HG03354 (cell line): ENCODE results near the gene ZNF511.

ENCODE experiments used
- ATAC-seq: cut with Tn5 transposase; IDR thresholded peaks from one replicate; pipeline ENCODE4 v1.9.1; 2021; ENCODE audit warnings: mild to moderate bottlenecking; ENCODE audit not compliant: unreplicated experiment, poor library complexity, severe bottlenecking

Gene ZNF511

DNA sequence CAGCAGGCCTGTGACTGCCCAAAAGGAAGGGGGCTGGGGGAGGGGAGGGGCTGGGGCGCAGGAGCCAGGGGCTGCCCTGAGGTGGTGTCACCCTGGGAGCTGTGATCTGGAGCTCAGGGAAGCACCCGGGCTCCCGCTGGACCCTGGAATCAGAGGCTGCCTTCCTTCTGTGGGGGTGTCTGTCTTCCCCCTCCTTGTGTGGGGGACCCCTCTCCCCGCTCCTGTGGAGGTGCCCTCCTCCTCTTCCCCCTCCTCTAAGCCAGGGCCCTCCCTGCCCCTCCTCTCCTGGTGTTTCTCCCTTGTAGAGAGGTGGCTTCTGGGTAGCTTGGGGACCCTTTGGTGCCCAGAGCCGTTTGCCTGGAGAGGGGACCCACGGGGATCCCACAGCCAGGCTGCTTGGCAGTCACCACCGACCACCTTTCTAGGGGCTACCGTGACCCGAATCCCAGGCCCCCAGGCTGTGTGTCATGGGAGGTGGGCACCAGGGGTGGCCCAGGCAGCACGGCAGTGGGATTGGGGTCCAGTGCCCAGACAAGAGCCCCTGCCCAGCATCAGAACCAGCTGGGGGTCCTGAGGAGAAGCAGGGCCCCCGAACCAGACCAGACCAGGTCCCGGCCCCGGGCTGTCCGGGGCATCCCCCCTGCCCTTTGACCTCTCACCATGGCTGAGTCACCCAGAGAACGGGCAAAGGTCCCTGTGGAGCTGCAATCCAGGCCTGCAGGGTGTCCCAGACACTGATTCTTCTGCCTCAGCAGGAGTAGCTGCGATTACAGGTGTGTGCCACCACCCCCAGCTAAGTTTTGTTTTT is 39.2 kb downstream of the ZNF511 start:
- no peak for ATAC-seq

DNA sequence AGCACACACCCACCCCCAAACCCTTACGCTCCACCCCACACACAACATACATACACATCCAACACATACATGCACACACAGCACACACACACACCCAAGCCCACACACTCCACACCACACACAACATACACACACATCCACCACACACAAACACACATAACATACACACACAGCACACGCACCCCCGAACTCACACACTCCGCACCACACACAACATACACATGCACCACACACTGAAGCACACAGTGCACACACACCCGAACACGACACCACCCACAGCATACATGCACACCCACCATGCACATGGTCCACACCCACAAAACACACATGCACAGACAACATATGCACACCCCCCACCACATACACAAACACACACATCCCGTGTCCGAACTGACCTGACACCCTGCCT is 40.5 kb downstream of the ZNF511 start:
- no peak for ATAC-seq

DNA sequence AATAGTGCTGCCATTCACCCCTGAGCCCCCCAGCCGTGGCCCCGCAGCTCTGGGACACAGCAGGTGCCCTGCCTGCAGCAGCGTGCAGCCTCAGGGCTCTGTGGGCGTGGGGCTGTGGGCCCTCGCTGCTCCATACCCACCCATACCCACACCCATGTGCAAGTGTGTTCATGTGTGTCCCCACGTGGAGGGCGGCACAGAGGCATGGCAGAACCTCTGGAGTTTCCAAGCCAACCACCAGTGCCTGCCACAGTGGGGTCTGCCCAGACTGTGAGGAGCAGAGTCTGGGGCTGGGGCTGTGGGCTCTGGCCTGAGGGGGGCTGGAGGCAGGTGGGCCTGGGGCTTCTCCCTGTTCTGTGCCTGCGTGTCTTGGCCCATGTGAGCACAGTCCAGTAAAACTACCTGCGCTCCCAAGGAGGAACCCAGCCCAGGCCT is 40.9 kb downstream of the ZNF511 start:
- ATAC-seq = no peak

DNA sequence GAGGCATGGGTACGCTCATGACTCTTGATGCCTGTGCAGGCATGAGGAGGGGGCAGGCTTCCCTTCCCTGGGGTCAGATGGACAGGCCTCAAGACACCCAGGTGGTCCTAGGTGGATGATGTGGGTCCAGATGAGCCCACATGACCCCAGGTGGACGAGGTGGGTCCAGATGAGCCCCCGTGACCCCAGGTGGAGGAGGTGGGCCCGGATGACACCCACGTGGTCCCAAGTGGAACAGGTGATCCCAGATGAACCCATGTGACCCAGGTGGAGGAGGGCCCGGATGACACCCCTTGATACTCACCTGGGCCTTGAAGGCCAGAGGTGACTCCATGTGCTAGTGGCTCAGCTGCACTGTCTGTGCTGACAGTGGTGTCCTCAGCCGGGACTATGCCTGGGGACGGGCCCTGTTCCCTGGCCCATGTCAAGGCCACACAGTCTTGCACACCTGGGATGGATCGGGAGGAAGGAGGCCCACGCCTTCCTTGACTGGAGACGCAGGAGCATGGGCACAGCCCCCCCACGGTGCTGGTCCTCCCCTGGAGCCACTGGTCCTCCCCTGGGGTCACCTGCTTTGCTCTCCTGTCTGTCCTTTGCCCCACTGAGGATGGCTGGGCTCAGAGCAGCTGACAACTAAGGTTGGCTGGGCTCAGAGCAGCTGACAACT is 41.7 kb downstream of the ZNF511 start:
- no peak for ATAC-seq

DNA sequence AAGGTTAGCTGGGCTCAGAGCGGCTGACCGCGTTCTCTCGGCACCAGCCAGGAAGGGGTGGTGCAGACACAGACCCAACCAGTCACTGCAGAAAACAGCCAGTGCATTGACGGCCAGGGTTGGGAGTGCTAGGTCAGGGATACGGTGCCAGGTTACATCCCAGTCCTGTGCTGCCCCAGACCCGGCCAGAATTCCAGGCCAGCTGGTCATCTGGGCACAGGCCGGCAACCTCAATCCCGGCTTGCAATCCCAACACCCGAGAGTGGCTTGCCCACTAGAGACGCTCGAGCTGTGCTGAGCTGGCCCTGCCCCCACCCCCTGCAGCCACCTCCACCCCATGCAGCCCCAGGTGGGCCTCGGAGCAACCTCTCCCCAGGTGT is 42.2 kb downstream of the ZNF511 start:
- no peak for ATAC-seq

DNA sequence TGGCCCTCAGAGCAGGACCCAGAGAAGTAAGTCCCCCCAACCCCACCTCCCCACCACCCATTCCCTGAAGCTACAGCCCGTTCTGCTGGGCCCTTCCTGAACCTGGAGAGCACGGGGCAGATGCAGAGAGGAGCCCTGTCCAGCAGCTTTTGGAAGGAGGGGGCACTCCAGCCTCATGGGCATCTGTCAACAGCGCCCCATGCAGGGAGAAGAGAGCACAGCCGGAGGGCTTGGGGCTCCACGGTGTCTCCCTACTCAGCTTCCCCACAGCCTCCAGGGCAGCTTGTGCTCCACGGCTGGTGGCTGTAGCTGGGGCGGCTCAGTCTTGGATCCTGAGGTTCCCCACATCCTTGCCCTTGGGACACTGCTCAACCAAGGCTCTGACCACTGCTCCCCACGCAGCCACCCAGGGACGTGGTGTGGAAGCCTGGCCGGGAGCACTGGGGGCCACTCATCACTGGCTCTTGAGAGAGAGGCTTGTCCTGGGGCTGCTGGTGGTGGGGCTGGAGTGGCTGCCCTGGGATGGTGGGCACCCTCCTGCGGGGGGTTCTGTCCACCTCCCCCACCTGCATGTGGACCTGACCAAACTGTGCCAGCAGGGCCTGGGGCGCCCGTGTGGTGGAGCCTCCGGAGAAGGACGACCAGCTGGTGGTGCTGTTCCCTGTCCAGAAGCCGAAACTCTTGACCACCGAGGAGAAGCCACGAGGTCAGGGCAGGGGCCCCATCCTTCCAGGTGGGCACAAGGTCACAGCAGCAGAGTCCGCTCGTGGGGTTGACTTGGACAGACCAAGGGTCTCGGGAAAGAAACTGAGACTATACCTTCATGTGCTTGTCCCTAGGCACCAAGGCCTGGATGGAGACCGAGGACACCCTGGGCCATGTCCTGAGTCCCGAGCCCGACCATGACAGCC is 42.9 kb downstream of the ZNF511 start:
- no peak for ATAC-seq

DNA sequence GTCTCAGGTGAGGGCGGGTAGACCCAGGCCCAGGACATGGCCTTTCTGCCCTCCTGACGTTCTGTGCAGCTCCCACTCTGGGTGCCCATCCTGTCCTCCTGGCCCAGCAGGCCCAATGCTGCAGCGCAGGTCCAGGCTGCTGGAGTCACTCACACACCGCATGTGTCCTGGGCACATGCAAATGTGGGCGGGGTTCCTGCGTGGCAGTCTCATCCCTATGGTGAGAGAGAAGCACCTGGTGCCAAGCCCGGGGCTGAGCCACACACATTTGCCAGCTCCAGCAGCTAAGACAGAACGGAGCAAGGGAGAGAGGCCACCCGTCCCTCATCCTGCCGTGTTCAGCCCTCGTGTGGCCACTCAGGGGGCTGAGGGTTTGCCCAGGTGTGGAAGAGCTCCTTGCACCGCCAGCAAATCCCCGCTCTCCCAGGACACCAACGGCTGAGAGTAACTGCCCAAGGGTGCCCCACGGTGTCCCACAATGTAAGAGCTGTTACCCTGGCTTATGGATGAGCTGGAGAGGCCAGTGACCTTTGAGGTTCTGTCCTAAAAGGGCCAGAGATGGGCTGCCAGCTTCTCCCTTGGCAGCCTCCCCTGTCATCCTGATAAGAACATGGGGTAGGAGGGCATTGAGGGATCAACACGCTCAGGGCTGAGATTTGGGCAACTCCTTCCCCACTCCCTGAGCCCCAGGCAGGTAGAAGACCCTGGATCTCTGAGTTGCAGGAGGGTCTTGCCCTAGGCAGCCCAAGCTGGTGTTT is 44.7 kb downstream of the ZNF511 start:
- ATAC-seq = no peak

DNA sequence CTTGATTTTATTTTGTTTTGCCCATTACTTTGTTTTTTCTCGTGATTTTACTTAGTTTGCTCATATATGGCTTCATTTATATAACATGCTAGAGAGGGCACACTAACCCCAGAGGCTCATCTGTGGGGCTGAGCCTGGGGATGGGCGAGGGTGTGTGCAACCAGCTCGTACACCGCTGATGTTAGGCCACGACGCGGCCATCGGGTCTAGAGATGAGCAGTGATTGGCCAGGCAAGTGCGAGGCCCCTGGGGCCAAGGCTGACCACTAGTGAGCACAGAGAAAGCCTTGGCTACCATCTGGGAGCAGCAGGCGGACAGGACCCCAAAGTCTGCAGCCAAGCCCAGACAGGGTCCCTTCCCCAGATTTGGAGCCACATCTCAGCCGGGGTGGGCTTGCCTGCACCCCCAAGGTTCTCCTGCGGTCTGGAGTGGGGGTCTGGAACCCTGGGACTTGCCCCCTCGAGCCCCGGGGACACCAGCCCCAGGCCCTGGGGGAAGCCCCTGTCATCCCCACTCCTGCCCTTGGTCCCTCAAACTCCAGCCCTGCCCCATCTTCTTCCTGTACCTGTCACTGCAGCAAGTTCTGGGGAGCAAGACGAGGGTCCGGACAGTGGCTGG is 45.4 kb downstream of the ZNF511 start:
- no peak for ATAC-seq

DNA sequence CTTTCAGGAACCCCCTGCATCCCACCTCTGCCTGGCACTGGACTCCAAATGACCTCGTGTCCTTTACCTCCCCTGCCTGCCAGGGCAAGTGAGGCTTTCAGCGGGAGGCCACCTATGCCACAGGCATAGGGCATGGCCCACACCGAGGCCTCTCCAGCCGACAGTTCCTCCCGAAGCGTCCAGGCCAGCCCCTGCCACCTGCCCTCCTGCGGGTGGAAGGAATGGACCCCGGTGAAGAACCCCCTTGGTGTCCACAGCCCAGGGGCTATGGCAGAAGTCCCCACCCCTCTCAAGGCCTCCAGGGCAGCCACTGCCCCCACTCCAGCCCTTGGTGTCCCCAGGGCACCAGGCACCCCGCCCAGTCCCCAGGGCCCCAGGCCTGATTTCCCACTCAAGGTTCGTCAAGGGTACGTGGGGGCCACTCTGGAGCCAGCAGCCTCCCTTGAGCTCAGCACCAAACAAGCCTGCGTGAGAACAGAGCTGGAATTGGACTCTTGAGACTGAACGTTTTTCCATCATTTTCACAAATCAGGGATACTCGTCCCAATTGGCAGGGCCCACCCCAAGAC is 46.0 kb downstream of the ZNF511 start:
- ATAC-seq = no peak

DNA sequence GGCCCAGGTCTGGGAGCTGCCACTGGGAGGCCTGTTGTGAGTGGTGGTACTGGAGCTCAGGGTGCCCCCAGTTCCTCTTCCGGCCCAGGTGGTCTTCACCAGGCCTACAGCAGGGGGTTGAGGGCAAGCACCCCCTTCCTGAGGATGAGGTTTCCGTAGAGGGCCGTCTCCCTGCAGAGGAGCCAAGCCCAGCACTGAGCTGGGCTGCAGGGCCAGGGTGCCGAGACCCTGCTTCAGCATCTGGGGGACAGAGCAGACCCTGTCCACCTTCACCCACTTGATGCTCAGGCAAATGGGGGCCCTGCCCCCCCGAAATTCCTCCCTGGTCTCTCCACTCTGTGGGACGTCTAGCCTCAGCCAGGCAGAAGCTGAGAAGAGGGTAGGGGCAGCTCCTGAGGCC is 46.6 kb downstream of the ZNF511 start:
- ATAC-seq = no peak

DNA sequence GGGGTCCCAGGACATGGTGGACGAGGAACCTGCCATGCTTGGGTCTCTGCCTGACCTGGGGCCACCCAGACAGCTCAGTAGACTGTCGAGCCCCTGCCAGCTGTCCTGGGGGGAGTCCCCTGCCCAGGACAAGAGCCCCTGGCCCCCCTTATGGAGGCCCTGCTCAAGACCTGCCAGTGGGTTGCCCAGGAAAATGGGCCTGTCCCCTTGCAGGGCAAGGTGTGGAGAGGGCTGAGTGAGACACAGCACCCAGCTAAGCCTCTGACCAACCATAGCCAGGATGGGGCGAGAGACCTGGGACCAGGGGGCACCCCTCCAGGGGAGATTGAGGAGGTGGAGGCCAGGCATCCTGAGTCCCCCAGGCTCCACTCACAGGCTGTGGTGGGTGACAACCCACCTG is 47.3 kb downstream of the ZNF511 start:
- ATAC-seq = no peak

DNA sequence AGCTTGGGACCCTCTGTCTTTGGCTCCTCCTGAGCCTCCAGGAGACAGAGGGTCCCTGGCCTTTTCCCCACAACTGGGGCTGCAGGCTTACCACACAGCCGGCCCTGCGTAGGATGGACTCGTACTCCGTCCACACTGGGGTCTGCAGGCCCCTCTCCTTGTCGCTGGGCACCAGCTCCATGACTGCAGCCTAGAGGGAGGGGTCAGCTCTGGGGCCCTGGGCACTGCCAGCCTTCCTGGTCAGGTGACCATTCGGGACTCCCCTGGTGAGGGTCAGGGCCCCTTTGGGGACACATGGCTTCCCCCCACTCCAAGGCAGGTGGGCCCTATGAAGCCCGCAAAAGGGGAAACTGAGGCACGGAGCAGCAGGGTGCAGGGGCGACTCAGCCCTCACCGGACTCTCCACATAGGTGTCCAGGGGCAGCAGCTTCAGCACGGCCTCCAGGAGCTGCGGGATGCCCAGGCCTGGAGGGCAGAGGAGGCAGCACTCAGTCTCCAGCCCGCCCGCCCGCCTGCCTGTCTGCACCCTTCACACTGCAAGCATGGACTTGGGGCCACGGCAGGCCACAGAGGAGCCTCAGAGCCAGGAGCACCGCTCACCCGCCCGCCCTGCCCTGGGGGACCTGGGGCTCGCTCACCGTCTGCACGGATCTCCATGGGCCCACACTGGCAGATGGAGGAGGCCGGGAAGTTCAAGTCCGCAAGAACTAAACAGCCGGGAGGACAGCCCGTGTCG is 48.0 kb downstream of the ZNF511 start:
- no peak for ATAC-seq

DNA sequence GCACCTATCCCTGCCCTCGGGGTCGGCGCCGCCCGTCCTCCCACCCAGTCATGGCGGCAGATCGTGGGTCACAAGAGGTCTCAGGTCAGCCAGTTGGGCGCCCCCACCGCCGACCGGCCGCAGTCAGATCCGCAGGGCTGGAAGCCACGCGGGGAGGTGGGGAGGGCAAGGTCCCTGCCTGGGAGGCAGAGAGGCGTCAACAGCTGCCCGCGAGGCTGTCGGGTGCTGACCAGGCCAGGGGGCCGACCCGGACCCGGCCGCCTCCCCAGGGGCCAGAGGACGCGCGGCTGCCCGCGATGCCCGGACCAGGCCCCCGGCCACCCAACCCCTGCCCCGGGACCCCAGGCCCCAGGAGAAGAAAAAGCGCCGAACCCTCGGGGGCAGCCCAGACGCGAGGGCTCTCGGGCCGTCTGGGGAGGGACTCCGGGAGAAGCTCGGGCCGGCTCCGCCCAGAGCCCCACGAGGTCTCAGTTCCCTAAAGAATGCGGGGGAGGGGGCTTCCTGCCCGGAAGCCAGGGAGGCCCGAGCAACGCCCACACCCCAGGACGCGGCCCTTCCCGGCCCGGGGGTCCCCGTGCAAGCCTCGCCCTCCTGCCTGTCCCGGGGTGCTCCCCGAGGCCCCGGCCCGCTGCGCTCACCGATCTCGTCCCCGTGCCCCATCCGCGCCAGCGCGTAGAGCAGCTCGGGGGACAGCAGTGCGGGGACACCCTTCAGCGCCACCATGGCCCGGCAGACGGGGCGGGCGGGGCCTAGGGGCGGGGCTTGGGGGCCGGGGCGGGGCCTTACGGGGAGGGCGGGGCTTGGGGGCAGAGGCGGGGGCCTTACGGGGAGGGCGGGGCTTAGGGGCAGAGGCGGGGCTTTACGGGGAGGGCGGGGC is 48.8 kb downstream of the ZNF511 start, which contains the start of gene FUOM:
Gene FUOM, minus strand, starts transcription at position 735 of the 877 bp plus-strand sequence. Its CDS starts 12 bp downstream, at position 723.
- peak; percentile 75 for ATAC-seq

DNA sequence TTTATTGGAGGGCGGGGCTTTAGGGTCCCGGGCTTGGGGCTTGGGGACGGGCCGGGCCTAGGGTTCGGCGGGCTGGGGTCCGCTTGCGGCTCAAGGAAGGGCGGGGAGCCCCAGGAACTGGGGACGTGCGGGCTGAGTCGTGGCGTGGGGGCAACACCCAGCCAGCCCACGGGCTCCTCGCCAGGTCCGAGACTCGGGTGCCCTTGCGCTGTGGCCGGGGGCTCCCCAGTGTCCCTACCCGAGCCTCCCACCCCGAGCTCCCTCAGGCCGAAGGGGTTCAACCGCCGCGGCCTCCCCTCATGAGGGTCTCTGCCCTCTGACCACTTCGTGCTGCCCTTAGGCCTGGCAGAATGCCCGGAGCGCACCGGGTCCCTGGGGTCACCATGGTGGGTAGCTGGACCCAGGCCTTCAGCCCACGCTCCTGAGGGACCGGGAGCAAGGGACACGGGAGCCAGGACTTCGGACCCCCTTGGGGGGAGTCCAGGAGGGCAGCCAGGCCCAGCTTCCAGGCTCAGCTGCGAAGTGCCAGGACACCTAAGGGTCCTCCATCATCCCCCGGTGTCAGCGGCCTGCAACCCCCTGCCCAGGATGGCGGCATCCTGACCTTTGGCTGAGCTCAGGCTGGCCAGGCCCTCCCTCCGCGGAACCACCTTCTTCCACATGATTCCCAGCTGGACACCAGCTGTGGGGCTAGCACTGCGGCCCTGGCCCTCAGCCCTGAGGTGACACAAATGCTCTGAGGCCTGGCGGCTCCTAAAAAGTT is 49.6 kb downstream of the ZNF511 start:
- no peak for ATAC-seq

DNA sequence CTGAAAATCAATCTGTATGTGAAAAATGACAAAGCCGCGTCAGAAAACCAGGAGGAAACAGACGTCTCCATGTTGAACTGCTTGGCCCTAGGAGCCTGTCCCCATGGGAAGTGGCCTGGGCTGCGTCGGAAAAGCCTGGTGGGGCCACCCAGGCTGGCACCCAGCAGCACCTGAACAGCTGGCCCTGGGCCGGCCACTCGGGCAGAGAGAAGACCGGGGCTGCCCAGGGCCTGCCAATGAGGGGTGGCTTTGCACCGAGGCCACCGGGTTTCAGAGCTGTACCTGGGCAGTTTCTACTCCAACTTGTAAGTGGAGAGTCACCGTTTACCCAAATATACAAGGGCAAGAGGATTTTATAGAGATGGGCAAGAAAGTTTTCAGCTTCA is 50.2 kb downstream of the ZNF511 start:
- no peak for ATAC-seq

DNA sequence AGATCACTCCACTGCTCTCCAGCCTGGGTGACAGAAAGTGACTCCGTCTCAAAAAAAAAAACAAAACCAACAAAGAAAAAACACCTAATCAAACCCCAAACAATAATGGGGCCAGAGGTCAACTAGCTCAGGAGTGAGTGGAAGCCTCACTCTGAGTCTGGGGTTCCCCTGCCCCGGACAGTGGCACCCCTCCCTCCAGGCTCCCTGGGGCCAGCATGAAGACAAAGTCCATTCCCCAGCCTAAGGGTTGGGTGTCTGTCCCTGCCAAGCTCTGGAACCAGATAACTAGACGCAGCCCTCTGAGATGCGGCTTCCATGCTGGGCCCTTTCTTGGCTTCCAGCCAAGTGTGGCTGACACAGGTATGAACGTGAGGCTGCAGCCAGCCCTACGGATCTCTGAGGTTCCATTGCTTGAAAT is 50.8 kb downstream of the ZNF511 start:
- no peak for ATAC-seq
